Glutamatergic neuron (in vitro differentiated cells): Measurements from ENCODE around the gene SIL1. TPM values are rescaled to one million over a fixed set of nuclear protein-coding genes. Genes with fewer than 3 reads are reported as not detected.
"Not testable (repeated sequence)": the region's sequence is repeated elsewhere in the genome, so short reads cannot be mapped to it uniquely, and the experiment has no call there.

ENCODE experiments used
- DNase-seq: peaks from one replicate; pipeline ENCODE4 v3.0.0; 2022
- H3K27ac Mint-ChIP-seq: one replicate; pipeline ENCODE4 v1.8.0; 2020; ENCODE audit warnings: mild to moderate bottlenecking, mixed read lengths, inconsistent platforms; ENCODE audit not compliant: unreplicated experiment
- H3K27me3 Mint-ChIP-seq: one replicate; pipeline ENCODE4 v1.8.0; 2020; ENCODE audit warnings: mild to moderate bottlenecking, moderate library complexity, mixed read lengths, inconsistent platforms; ENCODE audit not compliant: unreplicated experiment
- H3K36me3 Mint-ChIP-seq: one replicate; pipeline ENCODE4 v1.8.0; 2020; ENCODE audit warnings: mild to moderate bottlenecking, mixed read lengths, inconsistent platforms; ENCODE audit not compliant: unreplicated experiment
- H3K4me1 Mint-ChIP-seq: one replicate; pipeline ENCODE4 v1.8.0; 2020; ENCODE audit warnings: mild to moderate bottlenecking, low read depth, mixed read lengths, inconsistent platforms; ENCODE audit not compliant: unreplicated experiment
- H3K4me3 Mint-ChIP-seq: one replicate; pipeline ENCODE4 v1.8.0; 2020; ENCODE audit warnings: mild to moderate bottlenecking, mixed read lengths, inconsistent platforms; ENCODE audit not compliant: unreplicated experiment
- H3K9me3 Mint-ChIP-seq: one replicate; pipeline ENCODE4 v1.8.0; 2020; ENCODE audit warnings: mild to moderate bottlenecking, moderate library complexity, mixed read lengths, inconsistent platforms; ENCODE audit not compliant: unreplicated experiment
- CTCF ChIP-seq: fragments of 200-600 bp; sonication (generic); IDR thresholded peaks from one replicate; pipeline ENCODE4 v1.5.0; 2021; ENCODE audit not compliant: partially characterized antibody, unreplicated experiment
- total RNA-seq: library from RNA; stranded (reverse); fragmentation: NEBNext Ultra II Directional; extraction: Animal tissue kit (Norgen Biotek cat#: 25700); gene quantifications from one replicate; pipeline ENCODE4 v1.2.1, GENCODE V29; 2021; ENCODE audit not compliant: unreplicated experiment

Gene SIL1
- total RNA-seq, 1 donor from 2014 or later: 15.9 TPM

GRCh38 chr5:139181835-139182452, 16.2 kb downstream of the SIL1 start:
- Mint-ChIP-seq H3K27ac (peak overlapping the region; percentile 3), H3K9me3 (peaks cover 4% of the 10 kb centered on the region), H3K4me3 (peak overlapping the region; percentile 44), H3K4me1 (peaks cover 54% of the 10 kb centered on the region), H3K36me3 (no peaks in the 10 kb centered on the region), H3K27me3 (peaks cover 7% of the 10 kb centered on the region)
- TF ChIP-seq CTCF: no peak
- peak; percentile 21 for DNase-seq

GRCh38 chr5:139181322-139181730, 16.8 kb downstream of the SIL1 start:
- Mint-ChIP-seq H3K4me1 (peaks cover 52% of the 10 kb centered on the region), H3K9me3 (peaks cover 4% of the 10 kb centered on the region), H3K27me3 (peaks cover 7% of the 10 kb centered on the region), H3K27ac (no peak overlapping the region), H3K4me3 (no peak overlapping the region), H3K36me3 (no peaks in the 10 kb centered on the region)
- TF ChIP-seq CTCF: no peak
- DNase-seq: no peak

GRCh38 chr5:139180850-139181249, 17.3 kb downstream of the SIL1 start:
- Mint-ChIP-seq H3K9me3 (peaks cover 4% of the 10 kb centered on the region), H3K27me3 (peaks cover 7% of the 10 kb centered on the region), H3K27ac (no peak overlapping the region), H3K4me3 (no peak overlapping the region), H3K36me3 (no peaks in the 10 kb centered on the region), H3K4me1 (peaks cover 48% of the 10 kb centered on the region)
- no peak for DNase-seq
- no peak for TF ChIP-seq CTCF

- not testable (repeated sequence) for H3K27ac Mint-ChIP-seq, H3K36me3 Mint-ChIP-seq, H3K4me3 Mint-ChIP-seq, H3K9me3 Mint-ChIP-seq, DNase-seq, H3K27me3 Mint-ChIP-seq
- H3K4me1 Mint-ChIP-seq: peaks cover 39% of the 10 kb centered on the region
Observed at GRCh38 chr5:139179778-139180513, 18.2 kb downstream of the SIL1 start.

GRCh38 chr5:139178935-139179334, 19.2 kb downstream of the SIL1 start:
- Mint-ChIP-seq H3K9me3 (no peaks in the 10 kb centered on the region), H3K27ac (no peak overlapping the region), H3K4me3 (no peak overlapping the region), H3K36me3 (no peaks in the 10 kb centered on the region), H3K27me3 (peaks cover 5% of the 10 kb centered on the region), H3K4me1 (peaks cover 30% of the 10 kb centered on the region)
- no peak for TF ChIP-seq CTCF
- no peak for DNase-seq
